OCI-LY1 (cell line): ENCODE measurements around the gene NOS1.

Experiments used
- EZH2 ChIP-seq: fragments of 200-600 bp; sonication (generic), shearing (Covaris generic); IDR thresholded peaks from 2 replicates; pipeline ENCODE4 v1.8.0; 2017; ENCODE audit warnings: borderline replicate concordance, mixed run types, mild to moderate bottlenecking, antibody characterized with exemption, low read length, moderate library complexity, mixed read lengths
- TF ChIP-seq, protein P1 (sequence below): fragments of 200-600 bp; sonication (generic), shearing (Covaris generic); IDR thresholded peaks from 2 replicates; pipeline ENCODE4 v1.5.1; 2017; ENCODE audit warnings: mild to moderate bottlenecking, antibody characterized with exemption, low read length, moderate library complexity, mixed read lengths

DNA sequence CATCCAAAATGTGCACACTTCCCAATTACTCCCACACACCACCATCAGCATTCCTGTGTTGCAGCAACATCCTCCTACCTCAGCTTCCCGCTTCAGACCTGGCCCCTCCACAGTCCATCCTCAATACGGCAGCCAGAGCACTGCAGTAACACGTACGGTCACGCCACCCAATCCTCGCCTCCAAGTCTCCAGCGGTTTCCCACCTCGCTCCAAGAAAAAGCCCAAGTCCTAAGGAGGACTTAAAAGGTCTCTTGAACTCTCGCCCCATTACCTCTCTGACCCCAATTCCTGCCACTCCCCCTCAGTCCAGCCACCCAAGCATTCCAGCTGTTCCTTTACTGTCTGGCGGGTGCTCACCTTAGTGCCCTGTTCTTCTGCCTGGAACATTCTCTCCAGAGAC lies 183.1 kb downstream of the NOS1 start:
- TF ChIP-seq, protein P1, sequence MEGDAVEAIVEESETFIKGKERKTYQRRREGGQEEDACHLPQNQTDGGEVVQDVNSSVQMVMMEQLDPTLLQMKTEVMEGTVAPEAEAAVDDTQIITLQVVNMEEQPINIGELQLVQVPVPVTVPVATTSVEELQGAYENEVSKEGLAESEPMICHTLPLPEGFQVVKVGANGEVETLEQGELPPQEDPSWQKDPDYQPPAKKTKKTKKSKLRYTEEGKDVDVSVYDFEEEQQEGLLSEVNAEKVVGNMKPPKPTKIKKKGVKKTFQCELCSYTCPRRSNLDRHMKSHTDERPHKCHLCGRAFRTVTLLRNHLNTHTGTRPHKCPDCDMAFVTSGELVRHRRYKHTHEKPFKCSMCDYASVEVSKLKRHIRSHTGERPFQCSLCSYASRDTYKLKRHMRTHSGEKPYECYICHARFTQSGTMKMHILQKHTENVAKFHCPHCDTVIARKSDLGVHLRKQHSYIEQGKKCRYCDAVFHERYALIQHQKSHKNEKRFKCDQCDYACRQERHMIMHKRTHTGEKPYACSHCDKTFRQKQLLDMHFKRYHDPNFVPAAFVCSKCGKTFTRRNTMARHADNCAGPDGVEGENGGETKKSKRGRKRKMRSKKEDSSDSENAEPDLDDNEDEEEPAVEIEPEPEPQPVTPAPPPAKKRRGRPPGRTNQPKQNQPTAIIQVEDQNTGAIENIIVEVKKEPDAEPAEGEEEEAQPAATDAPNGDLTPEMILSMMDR, result no peak
- no peak for TF ChIP-seq EZH2
